H1 (cell line): Measurements from ENCODE around the gene HBQ1. TPM values are rescaled to one million over a fixed set of nuclear protein-coding genes. Genes with fewer than 3 reads are reported as not detected.

Experiments
- CTCF ChIA-PET: fragments of 300-600 bp; sonication (Branson Sonifier 250); formaldehyde crosslinking; loops from one replicate; lab custom pipeline; 2021; ENCODE audit not compliant: partially characterized antibody; lab: Charles Lee
- POLR2A ChIA-PET: fragments of 300-600 bp; sonication (Branson Sonifier 250); formaldehyde crosslinking; loops from one replicate; lab custom pipeline; 2021; ENCODE audit warnings: inconsistent platforms; ENCODE audit not compliant: partially characterized antibody; lab: Charles Lee
- DNase-seq, 2 experiments: peaks; one replicate each; pipeline versions ENCODE4 v3.0.0 to v3.0.0-alpha.2; 2010 to 2022; ENCODE audit warnings: low spot score in 2 of 2, low read depth in 1 of 2, mixed read lengths in 1 of 2
- FAIRE-seq: peaks from 2 replicates; lab custom pipeline; 2011; peaks lifted over from hg19 to GRCh38; lab: Jason Lieb, UNC
- H2AFZ ChIP-seq: 2 replicates; pipeline ENCODE4 v1.8.1; 2012; ENCODE audit warnings: low read length, inconsistent platforms
- H2AK5ac ChIP-seq: 2 replicates; pipeline ENCODE4 v1.6.1; 2013; ENCODE audit warnings: low read depth, low read length
- H2BK120ac ChIP-seq: replicated peaks from 2 replicates; pipeline ENCODE3; 2013; ENCODE audit warnings: low read depth, low read length, inconsistent platforms
- H2BK12ac ChIP-seq: 2 replicates; pipeline ENCODE4 v1.6.1; 2013; ENCODE audit warnings: low read depth, low read length
- H2BK15ac ChIP-seq: 2 replicates; pipeline ENCODE4 v1.6.1; 2013; ENCODE audit warnings: low read length
- H2BK20ac ChIP-seq: 2 replicates; pipeline ENCODE4 v1.6.1; 2013; ENCODE audit warnings: low read length
- H2BK5ac ChIP-seq: 2 replicates; pipeline ENCODE4 v1.6.1; 2013; ENCODE audit warnings: low read depth, low read length
- H3K14ac ChIP-seq: 2 replicates; pipeline ENCODE4 v1.6.1; 2013; ENCODE audit warnings: inconsistent platforms; ENCODE audit not compliant: insufficient read length
- H3K18ac ChIP-seq: 2 replicates; pipeline ENCODE4 v1.6.1; 2013; ENCODE audit warnings: low read length; ENCODE audit errors: extremely low read depth
- H3K23ac ChIP-seq: 2 replicates; pipeline ENCODE4 v1.6.1; 2013; ENCODE audit warnings: inconsistent platforms; ENCODE audit not compliant: insufficient read length
- H3K23me2 ChIP-seq: 2 replicates; pipeline ENCODE4 v1.6.1; 2013; ENCODE audit warnings: low read depth, low read length
- H3K27ac ChIP-seq: 2 replicates; pipeline ENCODE4 v1.6.1; 2011; ENCODE audit warnings: low read depth, low read length, inconsistent platforms
- H3K27me3 ChIP-seq, 4 experiments: replicated peaks in 1 of 4; 1 replicate in 1 of 4; 2 replicates in 3 of 4; pipeline versions ENCODE4 v1.6.1 to v1.8.1; 2011 to 2013; ENCODE audit warnings: low read length in 3 of 4, mild to moderate bottlenecking in 3 of 4, inconsistent platforms in 2 of 4, mixed read lengths in 2 of 4, moderate library complexity in 1 of 4; ENCODE audit not compliant: control insufficient read depth in 3 of 4, insufficient read depth in 3 of 4; ENCODE audit errors: extremely low read depth in 1 of 4
- H3K36me3 ChIP-seq, 4 experiments: 2 replicates each; pipeline versions ENCODE4 v1.6.1 to v1.8.1; 2011 to 2013; ENCODE audit warnings: mild to moderate bottlenecking in 4 of 4, low read length in 3 of 4, moderate library complexity in 2 of 4, control low read depth in 1 of 4, inconsistent platforms in 1 of 4; ENCODE audit not compliant: insufficient read depth in 4 of 4, control insufficient read depth in 2 of 4
- H3K4ac ChIP-seq: replicated peaks from 2 replicates; pipeline ENCODE3; 2013; ENCODE audit warnings: low read length, low read depth, mixed read lengths, inconsistent platforms; ENCODE audit not compliant: insufficient read length
- H3K4me1 ChIP-seq, 4 experiments: replicated peaks in 1 of 4; 1 replicate in 1 of 4; 2 replicates in 3 of 4; pipeline versions ENCODE4 v1.6.1 to v1.8.1; 2011 to 2013; ENCODE audit warnings: low read length in 3 of 4, inconsistent platforms in 2 of 4, mixed read lengths in 1 of 4; ENCODE audit not compliant: insufficient read depth in 4 of 4, control insufficient read depth in 3 of 4
- H3K4me2 ChIP-seq, 2 experiments: 2 replicates each; pipeline versions ENCODE4 v1.6.1 to v1.8.1; 2011 to 2013; ENCODE audit warnings: low read depth in 2 of 2, low read length in 2 of 2, control low read depth in 1 of 2, inconsistent platforms in 1 of 2, mild to moderate bottlenecking in 1 of 2; ENCODE audit not compliant: insufficient read depth in 1 of 2
- H3K4me3 ChIP-seq, 4 experiments: fragments of 200-600, 300-600 bp in 1 of 4; sonication (generic), shearing (Covaris generic), sonication (Bioruptor Twin) in 1 of 4; 2 replicates each; pipeline versions ENCODE4 v1.5.1 to v1.8.1; 2011 to 2016; ENCODE audit warnings: low read length in 4 of 4, low read depth in 3 of 4, control low read depth in 2 of 4, inconsistent platforms in 2 of 4, mild to moderate bottlenecking in 2 of 4, mixed read lengths in 1 of 4, moderate library complexity in 1 of 4; ENCODE audit not compliant: insufficient read depth in 2 of 4; ENCODE audit errors: extremely low read depth in 1 of 4
- H3K56ac ChIP-seq: replicated peaks from 2 replicates; pipeline ENCODE3; 2013; ENCODE audit warnings: low read depth, mild to moderate bottlenecking, mixed read lengths, low read length, inconsistent platforms; ENCODE audit not compliant: insufficient read length
- H3K79me1 ChIP-seq: 2 replicates; pipeline ENCODE4 v1.6.1; 2013; ENCODE audit warnings: low read depth, low read length, control low read depth
- H3K79me2 ChIP-seq, 2 experiments: 2 replicates each; pipeline versions ENCODE4 v1.6.1 to v1.8.1; 2012 to 2013; ENCODE audit warnings: low read length in 2 of 2, mild to moderate bottlenecking in 2 of 2, inconsistent platforms in 1 of 2; ENCODE audit not compliant: insufficient read depth in 2 of 2, control insufficient read depth in 1 of 2
- H3K9ac ChIP-seq, 4 experiments: replicated peaks in 1 of 4; 1 replicate in 1 of 4; 2 replicates in 3 of 4; pipeline versions ENCODE4 v1.6.1 to v1.8.1; 2011 to 2013; ENCODE audit warnings: low read depth in 3 of 4, low read length in 3 of 4, control low read depth in 2 of 4, mild to moderate bottlenecking in 2 of 4, moderate library complexity in 2 of 4, inconsistent platforms in 1 of 4; ENCODE audit errors: extremely low read depth in 1 of 4
- H3K9me3 ChIP-seq, 2 experiments: 2 replicates each; pipeline versions ENCODE4 v1.6.1 to v1.8.1; 2012 to 2013; ENCODE audit warnings: mild to moderate bottlenecking in 2 of 2, moderate library complexity in 2 of 2, control low read depth in 1 of 2, inconsistent platforms in 1 of 2, low read depth in 1 of 2, low read length in 1 of 2, mixed read lengths in 1 of 2; ENCODE audit not compliant: insufficient read depth in 2 of 2
- H4K20me1 ChIP-seq, 2 experiments: replicated peaks in 1 of 2; 2 replicates each; pipeline versions ENCODE3 to v1.8.1; 2011 to 2013; ENCODE audit warnings: inconsistent platforms in 2 of 2, low read length in 2 of 2, mild to moderate bottlenecking in 1 of 2; ENCODE audit not compliant: insufficient read depth in 2 of 2, control insufficient read depth in 1 of 2
- H4K5ac ChIP-seq: 2 replicates; pipeline ENCODE4 v1.6.1; 2013; ENCODE audit warnings: low read length, low read depth, mixed read lengths, inconsistent platforms; ENCODE audit not compliant: insufficient read length
- H4K8ac ChIP-seq: 2 replicates; pipeline ENCODE4 v1.8.0; 2013; ENCODE audit warnings: mild to moderate bottlenecking, moderate library complexity, low read length, inconsistent platforms; ENCODE audit not compliant: insufficient read depth; ENCODE audit errors: extremely low read depth
- H4K91ac ChIP-seq: replicated peaks from 2 replicates; pipeline ENCODE3; 2013; ENCODE audit warnings: low read length, mixed read lengths, inconsistent platforms; ENCODE audit not compliant: insufficient read length
- GTF2F1 ChIP-seq: IDR thresholded peaks from 2 replicates; pipeline ENCODE4 v1.6.1; 2012; ENCODE audit warnings: low read depth, low read length, improper control_type of control experiment, borderline replicate concordance
- KDM5A ChIP-seq: fragments of 200-600 bp; IDR thresholded peaks from 2 replicates; pipeline ENCODE4 v1.7.1; 2012; ENCODE audit warnings: mild to moderate bottlenecking, low read length, inconsistent platforms, mixed read lengths
- POLR2AphosphoS5 ChIP-seq: IDR thresholded peaks from 2 replicates; pipeline ENCODE4 v1.6.1; 2011; ENCODE audit warnings: low read depth, low read length
- TBP ChIP-seq: IDR thresholded peaks from 2 replicates; pipeline ENCODE4 v1.6.1; 2011; ENCODE audit warnings: low read depth, low read length, improper control_type of control experiment
- TEAD4 ChIP-seq: IDR thresholded peaks from 2 replicates; pipeline ENCODE4 v1.6.1; 2012; ENCODE audit warnings: low read depth, low read length, inconsistent platforms, mixed read lengths
- WGBS, 2 experiments: shearing (Covaris generic) in 1 of 2; methylation state at CpG; one replicate each; pipeline versions ENCODE4 v1.1.6 to v1.1.7; 2013 to 2015; ENCODE audit warnings: low lambda C conversion rate in 2 of 2, mixed read lengths in 2 of 2, inconsistent platforms in 1 of 2, low coverage in 1 of 2, missing lambda C conversion rate in 1 of 2; ENCODE audit not compliant: insufficient replicate concordance in 2 of 2, insufficient coverage in 1 of 2, insufficient read length in 1 of 2; ENCODE audit errors: extremely low coverage in 1 of 2, missing lambda C conversion rate in 1 of 2; 5-methylcytosine and 5-hydroxymethylcytosine counted together
- polyA plus RNA-seq, 7 experiments: library from polyadenylated mRNA; depleted of rRNA in 3 of 7; stranded (reverse) in 5 of 7; unstranded in 2 of 7; fragments of >200 nt in 5 of 7; fragments of 200-250 nt in 2 of 7; gene quantifications; 1 replicate in 5 of 7; 2 replicates in 1 of 7; 4 replicates in 1 of 7; pipeline versions ENCODE4 v1.2.1 to v1.2.3, GENCODE V29; 2011 to 2013; ENCODE audit warnings: missing spikeins in 2 of 7, mixed read lengths in 2 of 7
- total RNA-seq: library from RNA; stranded (reverse); fragmentation: NEBNext Ultra II Directional; extraction: Animal tissue kit (Norgen Biotek cat#: 25700); gene quantifications from 2 replicates; pipeline ENCODE4 v1.2.1, GENCODE V29; 2021

Gene HBQ1
- total and polyA plus RNA-seq, 2 of the 8 experiments (the other 6 are each of a cell fraction or from before 2014, with no cell fraction given): 2.9 to 17.1 TPM

DNA sequence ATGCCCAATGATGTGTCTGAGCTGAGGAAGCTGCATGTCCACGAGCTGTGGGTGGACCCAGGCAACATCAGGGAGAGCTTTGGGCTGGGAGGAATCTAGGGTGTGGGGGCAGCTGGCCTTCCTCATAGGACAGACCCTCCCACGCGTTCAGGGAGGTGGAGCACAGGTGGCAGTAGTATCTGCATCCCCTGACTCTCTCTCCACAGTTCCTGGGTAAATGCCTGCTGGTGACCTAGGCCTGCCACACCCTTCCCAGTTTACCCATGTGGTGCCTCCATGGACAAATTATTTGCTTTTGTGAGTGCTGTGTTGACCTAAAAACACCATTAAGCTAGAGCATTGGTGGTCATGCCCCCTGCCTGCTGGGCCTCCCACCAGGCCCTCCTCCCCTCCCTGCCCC is 11.2 kb upstream of the HBQ1 start:
- TF ChIP-seq POLR2AphosphoS5: no peak
- TF ChIP-seq GTF2F1: no peak
- no peak for TF ChIP-seq KDM5A
- no peak for TF ChIP-seq TBP
- no peak for TF ChIP-seq TEAD4
- no peak overlapping the region for H2AFZ ChIP-seq
- no peak overlapping the region for H3K9ac ChIP-seq
- H3K27me3 ChIP-seq: peaks cover 53 to 79% (median 73%) of the 10 kb centered on the region in 4 experiments
- DNase-seq: no peak
- H4K20me1 ChIP-seq: peaks cover 2 to 8% of the 10 kb centered on the region in 2 experiments
- H3K18ac ChIP-seq: no peak overlapping the region
- H3K27ac ChIP-seq: no peak overlapping the region
- H2BK15ac ChIP-seq: peak overlapping the region; percentile 48; the same call in 1 of the 2 replicates
- no peak overlapping the region for H3K4me2 ChIP-seq
- H2BK5ac ChIP-seq: peak overlapping the region; percentile 74; the same call in 1 of the 2 replicates
- no peak overlapping the region; the same call in 1 of the 2 replicates for H2BK12ac ChIP-seq
- no peak overlapping the region for H4K8ac ChIP-seq
- H4K91ac ChIP-seq: no peak overlapping the region
- no peak overlapping the region for H3K4me3 ChIP-seq
- H3K56ac ChIP-seq: no peak overlapping the region
- POLR2A ChIA-PET: interaction anchor here (1.3 to 5.0 kb wide), 3 partner anchors 9 to 94 kb away, joined by 3 to 29 read pairs (median 16); partner anchors contain the start of gene HBQ1
- no peak overlapping the region for H3K23ac ChIP-seq
- H3K4me1 ChIP-seq: peaks cover 0 to 20% (median 17%) of the 10 kb centered on the region in 4 experiments; a peak in 6 of 7 replicates
- H2BK120ac ChIP-seq: no peak overlapping the region
- H3K4ac ChIP-seq: no peak overlapping the region
- peaks cover 0 to 9% (median 0%) of the 10 kb centered on the region in 4 experiments; a peak in 2 of 8 replicates for H3K36me3 ChIP-seq
- whole genome bisulfite sequencing, 2 experiments: 62% methylated on average over 3 of the region's 3 CpGs; no CpG with 5 or more reads in 1 of the 2 experiments
- H2AK5ac ChIP-seq: no peak overlapping the region
- H3K9me3 ChIP-seq: no peaks in the 10 kb centered on the region
- H3K23me2 ChIP-seq: peaks cover 10% of the 10 kb centered on the region; the same call in 1 of the 2 replicates
- no peaks in the 10 kb centered on the region for H3K79me2 ChIP-seq
- no peak overlapping the region for H2BK20ac ChIP-seq
- H3K79me1 ChIP-seq: no peaks in the 10 kb centered on the region
- H3K14ac ChIP-seq: no peak overlapping the region
- H4K5ac ChIP-seq: no peak overlapping the region
- CTCF ChIA-PET: interaction anchor here (1.2 to 5.6 kb wide), 6 partner anchors 9 to 103 kb away, joined by 4 to 24 read pairs (median 9); no protein-coding TSS in a partner anchor
- no peak for FAIRE-seq
